ENCODE data around the gene SLC1A5. TPM values are rescaled to one million over a fixed set of nuclear protein-coding genes. Genes with fewer than 3 reads are reported as not detected.

The SLC1A5 gene
- total and polyA plus RNA-seq, 4 donors = 38.2 to 216 (median 106) TPM

- no peak overlapping the region for H3K9ac ChIP-seq (ENCODE audit: insufficient read depth in 1 of 2, low read length in 2 of 2)
- ATAC-seq (ENCODE audit: insufficient read depth, low FRiP score) (no peak), DNase-seq (peak; percentile 27 to 76 (median 42))
- peak overlapping the region in 1 of 2 donors; percentile 56 for H3K27ac ChIP-seq (ENCODE audit: low read depth in 1 of 2, low read length in 1 of 2)
- no peaks in the 10 kb centered on the region for H3K27me3 ChIP-seq (ENCODE audit: control insufficient read depth in 3 of 3, insufficient read depth in 3 of 3, low read length in 2 of 3)
- 14 to 37% methylated on average over 5 of the region's 5 CpGs for WGBS, 2 donors
- no peak overlapping the region for H3K4me3 ChIP-seq
- TF ChIP-seq, protein P1, sequence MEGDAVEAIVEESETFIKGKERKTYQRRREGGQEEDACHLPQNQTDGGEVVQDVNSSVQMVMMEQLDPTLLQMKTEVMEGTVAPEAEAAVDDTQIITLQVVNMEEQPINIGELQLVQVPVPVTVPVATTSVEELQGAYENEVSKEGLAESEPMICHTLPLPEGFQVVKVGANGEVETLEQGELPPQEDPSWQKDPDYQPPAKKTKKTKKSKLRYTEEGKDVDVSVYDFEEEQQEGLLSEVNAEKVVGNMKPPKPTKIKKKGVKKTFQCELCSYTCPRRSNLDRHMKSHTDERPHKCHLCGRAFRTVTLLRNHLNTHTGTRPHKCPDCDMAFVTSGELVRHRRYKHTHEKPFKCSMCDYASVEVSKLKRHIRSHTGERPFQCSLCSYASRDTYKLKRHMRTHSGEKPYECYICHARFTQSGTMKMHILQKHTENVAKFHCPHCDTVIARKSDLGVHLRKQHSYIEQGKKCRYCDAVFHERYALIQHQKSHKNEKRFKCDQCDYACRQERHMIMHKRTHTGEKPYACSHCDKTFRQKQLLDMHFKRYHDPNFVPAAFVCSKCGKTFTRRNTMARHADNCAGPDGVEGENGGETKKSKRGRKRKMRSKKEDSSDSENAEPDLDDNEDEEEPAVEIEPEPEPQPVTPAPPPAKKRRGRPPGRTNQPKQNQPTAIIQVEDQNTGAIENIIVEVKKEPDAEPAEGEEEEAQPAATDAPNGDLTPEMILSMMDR (IDR thresholded peaks at IDR 0.05; ENCODE audit: control extremely low read depth, extremely low read depth) = no peak
- H3K9me3 ChIP-seq (ENCODE audit: control insufficient read depth in 4 of 4, insufficient read depth in 3 of 4, low read length in 3 of 4) = no peaks in the 10 kb centered on the region
- H3K4me1 ChIP-seq (ENCODE audit: control insufficient read depth in 5 of 5, insufficient read depth in 5 of 5, low read length in 5 of 5) = peaks cover 0 to 29% (median 9%) of the 10 kb centered on the region in 5 donors
- peaks cover 0 to 10% (median 0%) of the 10 kb centered on the region in 4 donors for H3K36me3 ChIP-seq (ENCODE audit: control insufficient read depth in 4 of 4, insufficient read depth in 4 of 4, low read length in 4 of 4)
Measured at GRCh38 chr19:46791944-46792343, 3.5 kb upstream of the SLC1A5 start.

DNA sequence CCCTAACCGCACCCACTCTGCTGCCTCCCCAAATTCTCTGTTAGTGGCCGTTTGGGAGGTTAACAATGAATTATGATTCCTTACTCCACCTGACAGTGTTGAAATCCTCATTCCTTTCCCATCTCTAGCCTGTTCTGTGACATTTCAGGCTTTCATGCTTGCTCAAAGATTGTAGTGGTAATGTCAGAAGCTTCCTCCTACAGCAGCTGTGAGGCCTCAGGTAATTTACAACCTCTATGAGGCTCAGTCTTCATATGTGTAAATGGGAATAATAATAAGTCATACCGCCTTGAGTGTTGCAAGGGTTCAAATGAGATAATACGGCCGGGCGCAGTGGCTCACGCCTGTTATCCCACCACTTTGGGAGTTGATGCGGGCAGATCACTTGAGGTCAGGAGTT is 977 bp upstream of the SLC1A5 start:
- H3K27ac ChIP-seq (ENCODE audit: low read depth in 1 of 2, low read length in 1 of 2) = no peak overlapping the region
- ATAC-seq (ENCODE audit: insufficient read depth, low FRiP score) (no peak), DNase-seq (no peak)
- peaks cover 0 to 30% (median 7%) of the 10 kb centered on the region in 5 donors for H3K4me1 ChIP-seq (ENCODE audit: control insufficient read depth in 5 of 5, insufficient read depth in 5 of 5, low read length in 5 of 5)
- no peak overlapping the region for H3K9ac ChIP-seq (ENCODE audit: insufficient read depth in 1 of 2, low read length in 2 of 2)
- no peaks in the 10 kb centered on the region for H3K27me3 ChIP-seq (ENCODE audit: control insufficient read depth in 3 of 3, insufficient read depth in 3 of 3, low read length in 2 of 3)
- H3K4me3 ChIP-seq = no peak overlapping the region
- H3K36me3 ChIP-seq (ENCODE audit: control insufficient read depth in 4 of 4, insufficient read depth in 4 of 4, low read length in 4 of 4) = peaks cover 0 to 16% (median 3%) of the 10 kb centered on the region in 4 donors
- H3K9me3 ChIP-seq (ENCODE audit: control insufficient read depth in 4 of 4, insufficient read depth in 3 of 4, low read length in 3 of 4) = no peaks in the 10 kb centered on the region
- TF ChIP-seq, protein P1 (IDR thresholded peaks at IDR 0.05; ENCODE audit: control extremely low read depth, extremely low read depth) = no peak
- 89 to 92% methylated on average over 8 of the region's 8 CpGs for WGBS, 2 donors

DNA sequence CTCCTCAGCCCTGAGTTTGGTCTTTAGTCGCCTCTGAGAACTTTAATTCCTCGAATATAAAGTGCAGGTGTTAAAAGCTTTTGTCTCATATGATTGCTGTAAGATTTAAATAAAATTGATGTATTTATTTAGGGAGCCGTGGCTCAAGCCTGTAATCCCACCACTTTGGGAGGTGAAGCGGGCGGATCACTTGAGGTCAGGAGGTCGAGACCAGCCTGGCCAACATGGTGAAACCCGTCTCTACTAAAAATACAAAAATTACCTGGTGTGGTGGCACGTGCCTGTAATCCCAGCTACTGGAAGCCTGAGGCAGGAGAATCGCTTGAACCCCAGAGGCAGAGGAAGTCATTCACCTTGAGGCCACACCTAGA is 559 bp upstream of the SLC1A5 start:
- no peak overlapping the region for H3K4me3 ChIP-seq
- TF ChIP-seq, protein P1 (IDR thresholded peaks at IDR 0.05; ENCODE audit: control extremely low read depth, extremely low read depth) = no peak
- WGBS, 2 donors = 66 to 67% methylated on average over 9 of the region's 9 CpGs
- H3K9ac ChIP-seq (ENCODE audit: insufficient read depth in 1 of 2, low read length in 2 of 2) = no peak overlapping the region
- no peaks in the 10 kb centered on the region for H3K9me3 ChIP-seq (ENCODE audit: control insufficient read depth in 4 of 4, insufficient read depth in 3 of 4, low read length in 3 of 4)
- no peak overlapping the region for H3K27ac ChIP-seq (ENCODE audit: low read depth in 1 of 2, low read length in 1 of 2)
- ATAC-seq (ENCODE audit: insufficient read depth, low FRiP score) (no peak), DNase-seq (no peak)
- H3K4me1 ChIP-seq (ENCODE audit: control insufficient read depth in 5 of 5, insufficient read depth in 5 of 5, low read length in 5 of 5) = peaks cover 0 to 34% (median 10%) of the 10 kb centered on the region in 5 donors
- H3K27me3 ChIP-seq (ENCODE audit: control insufficient read depth in 3 of 3, insufficient read depth in 3 of 3, low read length in 2 of 3) = no peaks in the 10 kb centered on the region
- peaks cover 0 to 19% (median 5%) of the 10 kb centered on the region in 4 donors for H3K36me3 ChIP-seq (ENCODE audit: control insufficient read depth in 4 of 4, insufficient read depth in 4 of 4, low read length in 4 of 4)
